ENCODE results near the gene MUC21.
"Not testable (repeated sequence)": the region's sequence is repeated elsewhere in the genome, so short reads cannot be mapped to it uniquely, and the experiment has no call there.

The MUC21 gene

DNA sequence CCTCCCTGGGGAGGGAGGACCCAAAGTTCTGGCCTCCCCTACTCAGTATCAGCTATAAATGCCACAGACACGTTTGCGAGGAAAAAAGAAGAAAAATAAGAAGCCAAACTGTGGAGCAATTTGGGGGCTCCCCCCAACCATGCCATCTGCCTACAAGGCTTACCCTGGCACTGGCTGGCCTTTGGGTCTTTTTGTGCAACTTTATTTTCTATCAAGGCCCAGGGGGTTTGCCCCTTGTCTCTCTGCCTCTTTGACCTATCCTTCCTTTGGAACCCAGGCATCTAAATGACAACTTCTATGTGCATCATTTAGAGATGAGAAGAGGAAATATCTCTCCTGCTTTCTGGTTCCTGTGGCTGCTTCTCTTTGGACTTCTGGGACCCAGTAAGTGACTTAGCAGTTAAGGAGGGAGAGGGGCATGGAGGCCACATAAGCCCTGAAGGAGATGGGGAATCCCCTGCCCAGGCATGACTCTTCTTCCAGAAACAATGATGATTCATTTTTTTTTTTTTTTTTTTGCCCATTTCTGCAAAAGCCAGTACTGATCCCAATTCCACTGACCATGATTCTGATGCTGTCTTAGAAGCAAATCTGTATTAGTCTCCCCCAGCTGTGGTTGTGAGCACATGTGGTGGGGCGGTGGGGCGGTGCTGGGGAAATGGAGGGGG is 27.0 kb downstream of the MUC21 start, which contains the start of gene MUC22:
TSS of gene MUC22 (plus strand) at position 82 of the 668 bp plus-strand sequence. CDS start at position 315, 233 bp downstream.
- DNase-seq: peak; percentile 55

DNA sequence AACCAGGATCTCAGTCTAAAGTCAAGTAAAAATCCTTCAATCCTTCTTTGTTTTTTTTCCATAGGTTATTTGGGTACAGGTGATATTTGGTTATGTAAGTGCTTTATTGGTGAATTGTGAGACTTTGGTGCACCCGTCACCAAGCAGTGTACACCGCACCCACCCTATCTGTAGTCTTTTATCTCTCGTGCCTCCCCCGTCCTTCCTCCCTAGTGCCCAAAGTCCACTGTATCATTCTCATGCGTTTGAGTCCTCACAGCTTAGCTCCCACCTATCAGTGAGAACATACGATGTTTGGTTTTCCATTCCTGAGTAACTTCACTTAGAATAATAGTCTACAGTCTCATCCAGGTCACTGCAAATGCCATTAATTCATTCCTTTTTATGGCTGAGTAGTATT is 27.6 kb downstream of the MUC21 start:
- no peak for DNase-seq

DNA sequence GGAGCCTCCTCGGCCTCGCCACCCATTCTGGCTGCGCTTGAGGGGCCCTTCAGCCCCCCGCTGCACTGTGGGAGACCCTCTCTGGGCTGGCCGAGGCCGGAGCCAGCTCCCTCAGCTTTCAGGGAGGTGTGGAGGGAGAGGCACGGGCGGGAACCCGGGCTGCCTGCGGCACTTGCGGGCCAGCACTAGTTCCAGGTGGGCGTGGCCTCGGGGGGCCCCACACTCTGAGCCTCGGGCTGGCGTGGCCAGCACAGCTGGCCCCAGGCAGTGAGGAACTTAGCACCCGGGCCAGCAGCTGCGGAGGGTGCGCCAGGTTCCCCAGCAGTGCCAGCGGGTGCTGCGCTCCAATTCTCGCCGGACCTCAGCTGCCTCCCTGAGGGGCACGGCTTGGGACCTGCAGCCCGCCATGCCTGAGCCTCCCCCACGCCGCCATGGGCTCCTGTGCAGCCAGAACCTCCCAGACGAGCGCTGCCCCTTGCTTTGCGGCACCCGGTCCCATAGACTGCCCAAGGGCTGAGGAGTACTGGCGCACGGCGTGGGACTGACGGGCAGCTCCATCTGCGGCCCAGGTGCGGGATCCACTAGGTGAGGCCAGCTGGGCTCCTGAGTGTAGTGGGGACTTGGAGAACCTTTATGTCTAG is 33.3 kb downstream of the MUC21 start:
- no peak for DNase-seq

DNA sequence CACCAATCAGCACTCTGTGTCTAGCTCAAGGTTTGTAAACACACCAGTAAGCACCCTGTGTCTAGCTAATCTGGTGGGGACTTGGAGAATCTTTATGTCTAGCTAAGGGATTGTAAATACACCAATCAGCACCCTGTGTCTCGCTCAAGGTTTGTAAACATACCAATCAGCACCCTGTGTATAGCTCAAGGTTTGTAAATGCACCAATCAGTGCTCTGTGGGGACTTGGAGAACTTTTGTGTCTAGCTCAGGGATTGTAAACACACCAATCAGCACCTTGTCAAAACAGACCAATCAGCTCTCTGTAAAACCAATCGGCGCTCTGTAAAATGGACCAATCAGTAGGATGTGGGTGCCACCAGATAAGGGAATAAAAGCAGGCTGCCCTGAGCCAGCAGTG is 33.9 kb downstream of the MUC21 start:
- not testable (repeated sequence) for DNase-seq

DNA sequence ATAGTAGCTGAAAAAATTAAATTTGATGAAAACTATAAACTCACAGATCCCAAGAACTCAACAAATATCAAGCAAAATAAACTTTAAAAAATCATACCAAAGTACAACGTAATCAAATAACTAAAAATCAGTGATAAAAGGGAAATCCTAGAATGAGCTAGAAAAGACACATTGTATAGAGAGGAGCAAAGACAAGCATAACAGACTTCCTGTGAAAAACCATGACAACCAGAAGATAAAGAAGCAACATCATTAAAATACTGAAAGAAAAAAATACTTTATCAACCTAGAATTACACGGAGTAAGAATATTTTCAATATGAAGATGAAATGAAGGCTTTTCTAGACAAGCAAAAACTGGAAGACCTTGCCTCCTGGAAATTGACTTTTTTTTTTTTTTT is 36.5 kb downstream of the MUC21 start:
- DNase-seq: no peak

DNA sequence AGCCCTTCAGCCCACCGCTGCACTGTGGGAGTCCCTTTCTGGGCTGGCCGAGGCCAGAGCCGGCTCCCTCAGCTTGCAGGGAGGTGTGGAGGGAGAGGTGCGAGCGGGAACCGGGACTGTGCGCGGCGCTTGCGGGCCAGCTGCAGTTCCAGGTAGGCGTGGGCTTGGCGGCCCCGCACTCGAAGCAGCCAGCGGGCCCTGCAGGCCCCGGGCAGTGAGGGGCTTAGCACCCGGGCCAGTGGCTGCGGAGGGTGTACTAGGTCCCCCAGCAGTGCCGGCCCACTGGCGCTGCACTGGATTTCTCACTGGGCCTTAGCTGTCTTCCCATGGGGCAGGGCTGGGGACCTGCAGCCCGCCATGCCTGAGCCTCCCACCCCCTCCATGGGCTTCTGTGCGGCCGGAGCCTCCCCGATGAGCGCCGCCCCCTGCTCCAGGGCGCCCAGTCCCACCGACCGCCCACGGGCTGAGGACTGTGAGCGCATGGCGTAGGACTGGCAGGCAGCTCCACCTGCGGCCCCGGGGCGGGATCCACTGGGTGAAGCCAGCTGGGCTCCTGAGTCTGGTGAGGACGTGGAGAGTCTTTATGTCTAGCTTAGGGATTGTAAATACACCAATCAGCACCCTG is 37.2 kb downstream of the MUC21 start:
- DNase-seq: not testable (repeated sequence)

DNA sequence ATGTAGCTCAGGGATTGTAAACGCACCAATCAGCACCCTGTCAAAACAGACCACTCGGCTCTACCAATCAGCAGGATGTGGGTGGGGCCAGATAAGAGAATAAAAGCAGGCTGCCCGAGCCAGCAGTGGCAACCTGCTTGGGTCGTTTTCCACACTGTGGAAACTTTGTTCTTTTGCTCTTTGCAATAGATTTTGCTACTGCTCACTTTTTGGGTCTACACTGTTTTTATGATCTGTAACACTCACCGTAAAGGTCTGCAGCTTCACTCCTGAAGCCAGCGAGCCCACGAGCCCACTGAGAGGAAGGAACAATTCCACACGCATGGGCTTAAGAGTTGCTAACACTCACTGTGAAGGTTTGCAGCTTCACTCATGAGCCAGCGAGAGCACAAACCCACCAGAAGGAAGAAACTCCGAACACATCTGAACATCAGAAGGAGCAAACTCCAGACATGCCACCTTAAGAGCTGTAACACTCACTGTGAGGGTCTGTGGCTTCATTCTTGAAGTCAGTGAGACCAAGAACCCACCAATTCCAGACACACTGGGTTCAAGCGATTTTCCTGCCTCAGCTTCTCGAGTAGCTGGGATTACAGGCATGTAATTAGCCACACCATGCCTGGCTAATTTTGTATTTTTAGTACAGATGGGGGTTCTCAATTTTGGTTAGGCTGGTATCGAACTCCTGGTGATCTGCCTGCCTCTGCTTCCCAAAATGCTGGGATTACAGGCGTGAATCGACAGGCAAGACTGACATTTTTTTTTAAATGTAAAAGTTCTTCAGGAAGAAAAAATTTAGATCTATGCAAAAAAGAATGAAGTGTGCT is 38.4 kb downstream of the MUC21 start:
- not testable (repeated sequence) for DNase-seq

DNA sequence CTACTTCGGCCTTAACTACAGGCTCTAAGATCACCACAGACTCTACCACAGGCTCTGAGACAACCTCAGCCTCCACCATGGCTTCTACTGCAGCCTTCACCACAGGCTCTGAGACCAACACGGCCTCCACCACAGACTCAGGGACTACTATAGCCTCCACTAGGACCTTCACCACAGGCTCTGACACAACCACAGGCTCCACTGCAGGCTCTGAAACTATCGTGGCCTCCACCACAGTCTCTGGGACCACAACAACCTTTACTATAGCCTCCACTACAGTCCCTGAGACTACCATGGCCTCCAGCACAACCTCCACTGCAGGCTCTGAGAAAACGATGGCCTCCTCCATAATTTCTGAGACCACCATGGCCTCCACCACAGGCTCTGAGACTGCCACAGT is 42.1 kb downstream of the MUC21 start:
- DNase-seq: no peak

DNA sequence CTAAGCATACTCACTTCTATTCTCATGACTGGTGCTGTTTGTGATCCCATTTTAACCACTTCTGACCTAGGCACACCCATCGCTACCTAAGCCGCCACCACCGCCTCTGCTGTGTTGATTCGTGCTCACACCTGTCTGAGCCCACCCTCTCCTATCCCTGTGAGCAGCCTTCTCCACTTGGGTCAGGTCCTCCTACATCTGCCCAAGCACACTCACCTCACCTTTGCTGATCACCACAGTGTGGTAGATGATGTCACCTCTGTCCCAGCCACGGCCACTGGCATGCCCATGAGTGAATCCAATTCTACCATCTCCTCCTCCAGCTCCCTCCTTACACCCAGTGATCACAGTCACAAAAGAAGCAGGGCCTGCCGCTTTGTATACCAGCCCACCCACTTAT is 47.6 kb downstream of the MUC21 start:
- peak; percentile 20 for DNase-seq

DNA sequence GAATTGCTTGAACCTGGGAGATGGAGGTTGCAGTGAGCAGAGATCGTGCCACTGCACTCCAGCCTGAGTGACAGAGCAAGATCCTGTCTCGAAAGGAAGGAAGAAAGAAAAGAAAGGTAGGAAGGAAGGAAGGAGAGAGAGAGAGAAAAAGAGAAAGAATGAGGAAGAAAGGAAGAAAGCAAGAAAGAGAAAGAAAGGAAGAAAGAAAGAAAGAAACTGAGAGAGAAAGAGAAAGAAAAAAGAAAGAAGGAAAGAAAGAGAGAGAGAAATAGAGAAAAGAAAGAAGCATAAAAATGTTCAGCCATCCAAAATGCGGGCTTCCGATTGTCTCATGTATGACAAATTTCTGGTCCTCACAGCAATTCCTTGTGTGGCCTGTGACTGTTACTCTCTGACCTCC is 49.6 kb downstream of the MUC21 start:
- DNase-seq: no peak

DNA sequence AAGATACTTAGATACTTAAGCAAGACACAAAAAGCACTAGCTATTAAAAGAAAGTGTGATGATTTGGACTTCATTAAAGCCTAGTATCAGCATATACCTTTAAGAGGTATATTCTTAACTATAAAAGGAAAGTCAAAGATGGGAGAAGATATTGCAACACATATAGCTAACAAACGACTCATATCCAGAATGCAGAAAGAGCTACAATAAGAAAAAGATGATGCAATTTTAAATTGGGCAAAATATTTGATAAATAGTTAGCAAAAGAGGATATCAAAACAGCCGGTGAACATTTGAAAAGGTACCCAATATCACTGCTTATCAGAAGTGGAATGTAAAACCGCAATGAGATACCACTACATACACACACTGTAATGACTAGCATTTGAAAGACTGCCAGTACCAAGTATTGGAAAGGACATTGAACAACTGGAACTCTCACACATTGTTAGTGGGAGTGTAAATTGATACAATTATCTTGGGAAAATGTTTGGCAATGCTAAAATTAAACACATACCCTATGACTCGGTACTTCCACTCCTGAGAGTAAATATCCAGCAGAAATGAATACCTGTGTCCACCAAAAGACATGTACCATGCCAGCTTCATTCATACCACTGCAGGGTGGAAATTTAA is 52.5 kb downstream of the MUC21 start:
- no peak for DNase-seq

DNA sequence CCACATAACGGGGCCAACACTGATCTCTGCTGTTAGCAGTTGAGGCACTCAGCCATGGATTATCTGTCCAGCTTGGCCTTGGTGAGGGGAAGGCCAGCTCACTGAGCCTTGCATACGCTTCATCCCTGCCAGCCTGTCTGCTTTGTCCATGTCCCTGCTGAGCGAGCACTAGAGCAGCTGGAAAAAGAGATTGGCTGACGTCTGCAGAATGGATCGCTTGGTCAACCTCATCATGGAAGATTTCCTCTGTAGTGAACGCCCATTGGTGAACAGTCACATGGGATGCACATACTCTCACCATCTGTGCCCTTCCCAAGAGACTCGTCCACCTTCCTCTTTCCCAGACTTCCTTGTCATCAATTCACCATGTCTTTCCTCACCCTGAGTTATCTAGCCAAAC is 53.7 kb downstream of the MUC21 start:
- DNase-seq: no peak

DNA sequence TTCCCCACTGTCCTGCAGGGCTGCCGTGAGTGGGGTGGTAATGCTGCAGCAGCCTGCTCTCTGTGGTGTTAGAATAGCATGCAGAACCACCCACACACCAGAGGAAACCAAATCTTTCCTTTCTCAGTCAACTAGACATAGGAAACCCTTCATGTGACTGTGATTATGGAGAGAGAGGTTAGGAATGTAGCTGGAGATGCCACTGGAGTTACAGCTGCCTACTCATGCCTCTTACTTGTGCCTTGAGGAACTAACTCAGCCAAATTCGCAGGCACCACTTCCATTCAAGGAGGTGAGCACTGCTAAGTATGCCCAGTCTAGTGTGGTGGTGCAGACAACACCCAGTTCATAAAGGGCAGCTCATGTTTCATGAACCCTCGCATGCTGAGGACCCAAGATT is 54.2 kb downstream of the MUC21 start:
- DNase-seq: no peak

DNA sequence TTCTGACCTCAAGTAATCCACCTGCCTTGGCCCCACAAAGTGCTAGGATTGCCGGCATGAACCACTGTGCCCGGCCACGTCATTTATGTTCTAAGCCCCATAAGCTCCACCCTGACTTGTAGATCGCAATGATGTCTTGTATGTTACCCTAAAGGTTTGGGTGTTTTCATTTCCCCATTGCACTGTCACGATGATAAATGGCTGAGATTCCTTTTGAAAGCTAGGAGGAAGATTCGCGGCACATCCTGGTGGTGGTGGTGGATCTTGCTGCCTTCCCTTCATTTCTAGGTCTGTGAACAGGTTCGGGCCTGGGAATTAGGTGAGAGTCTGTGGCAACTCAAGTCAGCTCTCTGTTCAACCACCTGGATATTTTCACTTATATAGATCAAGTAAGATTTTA is 55.0 kb downstream of the MUC21 start:
- no peak for DNase-seq
